UCSD-AML1 (cell line): ENCODE data around the gene WDCP.
"Not testable (repeated sequence)": the region's sequence is repeated elsewhere in the genome, so short reads cannot be mapped to it uniquely, and the experiment has no call there.

ENCODE experiments used
- DNase-seq: peaks from one replicate; lab custom pipeline; 2025; ENCODE audit not compliant: unreplicated experiment; lab: John Stamatoyannopoulos, UW

WDCP gene, protein sequence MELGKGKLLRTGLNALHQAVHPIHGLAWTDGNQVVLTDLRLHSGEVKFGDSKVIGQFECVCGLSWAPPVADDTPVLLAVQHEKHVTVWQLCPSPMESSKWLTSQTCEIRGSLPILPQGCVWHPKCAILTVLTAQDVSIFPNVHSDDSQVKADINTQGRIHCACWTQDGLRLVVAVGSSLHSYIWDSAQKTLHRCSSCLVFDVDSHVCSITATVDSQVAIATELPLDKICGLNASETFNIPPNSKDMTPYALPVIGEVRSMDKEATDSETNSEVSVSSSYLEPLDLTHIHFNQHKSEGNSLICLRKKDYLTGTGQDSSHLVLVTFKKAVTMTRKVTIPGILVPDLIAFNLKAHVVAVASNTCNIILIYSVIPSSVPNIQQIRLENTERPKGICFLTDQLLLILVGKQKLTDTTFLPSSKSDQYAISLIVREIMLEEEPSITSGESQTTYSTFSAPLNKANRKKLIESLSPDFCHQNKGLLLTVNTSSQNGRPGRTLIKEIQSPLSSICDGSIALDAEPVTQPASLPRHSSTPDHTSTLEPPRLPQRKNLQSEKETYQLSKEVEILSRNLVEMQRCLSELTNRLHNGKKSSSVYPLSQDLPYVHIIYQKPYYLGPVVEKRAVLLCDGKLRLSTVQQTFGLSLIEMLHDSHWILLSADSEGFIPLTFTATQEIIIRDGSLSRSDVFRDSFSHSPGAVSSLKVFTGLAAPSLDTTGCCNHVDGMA

DNA sequence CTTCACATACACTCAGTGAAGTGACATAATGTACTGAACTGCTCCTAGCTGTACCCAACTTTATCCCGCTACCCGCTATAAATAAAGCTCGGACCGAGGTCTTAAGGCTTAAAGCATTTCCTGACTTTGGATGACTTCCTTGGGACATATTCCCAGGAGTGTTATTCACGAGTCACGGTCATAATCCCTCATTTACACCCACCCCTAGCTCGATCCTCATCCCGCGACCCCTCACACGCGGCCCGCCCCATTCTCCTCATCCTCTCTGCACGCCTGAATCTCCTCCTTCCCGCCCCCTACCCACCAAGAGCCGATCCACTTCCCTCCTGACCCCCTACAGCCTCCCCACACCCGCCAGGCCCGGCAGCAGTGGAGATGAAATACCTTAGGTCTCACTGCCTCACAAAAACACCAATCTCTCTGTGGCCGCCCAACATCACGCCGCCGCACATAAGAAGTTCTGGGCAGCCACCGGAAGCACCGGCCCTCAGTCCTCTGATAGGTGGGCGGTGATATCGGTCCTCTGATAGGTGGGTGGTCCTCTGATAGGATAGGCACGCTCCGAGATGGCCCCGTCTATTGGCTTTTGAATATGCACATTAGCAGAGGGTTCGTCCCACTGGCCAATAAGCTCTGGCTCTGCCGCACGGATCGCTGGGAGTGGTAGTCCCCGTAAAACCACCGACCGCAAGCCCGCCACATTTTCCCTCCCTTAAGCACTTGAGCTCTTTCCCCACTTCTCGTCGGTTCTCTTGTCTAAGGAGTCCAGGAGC, at the start of gene WDCP:
Gene WDCP, minus strand, starts transcription at position 462 of the 773 bp plus-strand sequence. CDS start 7,897 bp downstream, outside the sequence.
- DNase-seq, result peak; percentile 93

DNA sequence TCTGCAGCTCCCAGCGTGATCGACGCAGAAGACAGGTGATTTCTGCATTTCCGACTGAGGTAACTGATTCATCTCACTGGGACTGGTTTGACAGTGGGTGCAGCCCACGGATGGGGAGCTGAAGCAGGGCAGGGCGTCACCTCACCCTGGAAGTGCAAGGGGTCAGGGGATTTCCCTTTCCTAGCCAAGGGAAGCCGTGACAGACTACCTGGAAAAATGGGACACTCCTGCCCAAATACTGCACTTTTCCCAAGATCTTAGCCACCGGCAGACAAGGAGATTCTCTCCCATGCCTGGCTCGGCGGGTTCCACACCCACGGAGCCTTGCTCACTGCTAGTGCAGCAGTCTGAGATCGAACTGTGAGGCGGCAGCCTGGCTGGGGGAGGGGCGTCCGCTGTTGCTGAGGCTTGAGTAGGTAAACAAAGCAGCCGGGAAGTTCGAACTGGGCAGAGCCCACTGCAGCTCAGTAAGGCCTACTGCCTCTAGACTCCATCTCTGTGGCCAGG, 48.0 kb upstream of the WDCP start:
- not testable (repeated sequence) for DNase-seq

DNA sequence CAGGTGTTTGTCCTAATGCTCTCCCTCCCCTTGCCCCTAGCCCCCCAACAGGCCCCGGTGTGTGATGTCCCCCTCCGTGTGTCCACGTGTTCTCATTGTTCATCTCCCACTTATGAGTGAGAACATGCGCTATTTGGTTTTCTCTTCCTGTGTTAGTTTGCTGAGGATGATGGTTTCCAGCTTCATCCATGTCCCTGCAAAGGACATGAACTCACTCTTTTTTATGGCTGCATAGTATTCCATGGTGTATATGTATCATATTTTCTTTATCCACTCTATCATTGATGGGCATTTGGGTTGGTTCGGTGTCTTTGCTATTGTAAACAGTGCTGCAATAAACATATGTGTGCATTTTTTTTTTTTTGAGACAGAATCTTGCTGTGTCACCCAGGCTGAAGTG, 46.1 kb upstream of the WDCP start:
- not testable (repeated sequence) for DNase-seq

DNA sequence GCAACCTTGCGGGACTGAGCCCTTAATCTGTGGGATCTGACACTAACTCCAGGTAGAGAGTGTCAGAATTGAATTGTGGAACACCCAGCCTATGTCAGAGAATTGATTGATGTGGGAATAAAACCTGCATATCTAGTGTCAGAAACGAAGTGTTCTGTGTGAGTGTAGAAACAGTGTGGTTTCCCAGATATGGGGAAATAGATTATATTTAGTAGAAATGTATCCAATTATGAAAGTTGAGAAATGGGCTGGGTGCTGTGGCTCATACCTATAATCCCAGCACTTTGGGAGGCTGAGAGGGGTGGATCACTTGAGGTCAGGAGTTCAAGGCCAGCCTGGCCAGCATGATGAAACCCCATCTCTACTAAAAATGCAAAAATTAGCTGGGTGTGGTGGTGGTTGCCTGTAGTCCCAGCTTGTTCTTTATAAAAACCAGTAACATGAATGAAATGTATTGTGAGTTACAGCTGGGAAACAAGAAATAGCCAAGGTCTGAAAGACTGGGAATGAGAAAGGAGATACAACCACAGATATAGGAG, 41.7 kb upstream of the WDCP start:
- DNase-seq, result no peak

DNA sequence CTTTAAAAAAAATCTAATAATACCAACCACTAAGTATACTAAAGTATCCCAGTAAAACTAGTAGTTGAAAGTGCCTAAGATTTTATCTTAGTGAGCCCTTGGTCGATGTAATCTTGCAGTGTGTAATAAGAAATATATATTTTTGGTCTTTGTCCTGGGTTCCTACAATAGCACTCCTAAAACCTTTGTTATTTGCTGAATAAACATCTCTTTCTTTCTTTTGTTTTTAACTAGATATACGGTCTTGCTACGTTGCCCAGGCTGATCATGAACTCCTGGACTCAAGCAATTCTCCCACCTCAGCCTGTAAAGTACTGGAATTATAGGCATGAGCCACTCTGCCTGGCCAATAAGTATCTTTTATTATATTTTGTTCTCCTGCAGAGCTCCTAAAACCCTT, 39.8 kb upstream of the WDCP start:
- DNase-seq, result no peak

DNA sequence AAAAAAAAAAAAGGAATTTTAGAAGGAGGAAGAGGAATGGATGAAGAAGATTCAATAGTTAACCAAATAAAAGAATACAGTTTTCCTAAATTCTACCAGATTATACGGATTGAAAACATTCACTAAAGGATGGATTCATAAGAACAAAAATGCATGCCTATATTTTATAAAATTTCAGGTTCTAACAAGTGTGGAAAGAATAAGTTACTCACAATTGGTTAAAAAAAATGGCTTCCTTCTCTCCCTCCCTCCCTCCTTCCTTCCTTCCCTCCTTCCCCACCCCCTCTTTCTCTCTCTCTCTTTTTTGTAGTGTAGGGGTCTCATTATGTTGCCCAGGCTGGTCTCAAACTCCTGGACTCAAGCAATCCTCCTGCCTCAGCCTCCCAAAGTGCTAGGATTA, 39.0 kb upstream of the WDCP start:
- no peak for DNase-seq

DNA sequence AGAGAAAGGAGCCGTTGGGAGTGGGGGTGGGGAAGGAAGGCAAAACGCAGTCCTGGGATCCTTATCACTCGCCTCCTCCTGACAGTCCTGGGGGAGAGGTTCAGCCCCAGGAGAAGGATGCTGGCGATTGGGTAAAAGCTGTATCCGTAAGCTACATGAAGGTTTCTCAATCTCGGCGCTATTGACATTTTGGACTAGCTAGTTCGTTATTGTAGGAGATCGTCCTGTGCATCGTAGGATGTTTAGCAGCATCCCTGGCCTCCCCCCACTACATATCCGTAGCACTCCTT, 38.0 kb upstream of the WDCP start:
- DNase-seq, result no peak

DNA sequence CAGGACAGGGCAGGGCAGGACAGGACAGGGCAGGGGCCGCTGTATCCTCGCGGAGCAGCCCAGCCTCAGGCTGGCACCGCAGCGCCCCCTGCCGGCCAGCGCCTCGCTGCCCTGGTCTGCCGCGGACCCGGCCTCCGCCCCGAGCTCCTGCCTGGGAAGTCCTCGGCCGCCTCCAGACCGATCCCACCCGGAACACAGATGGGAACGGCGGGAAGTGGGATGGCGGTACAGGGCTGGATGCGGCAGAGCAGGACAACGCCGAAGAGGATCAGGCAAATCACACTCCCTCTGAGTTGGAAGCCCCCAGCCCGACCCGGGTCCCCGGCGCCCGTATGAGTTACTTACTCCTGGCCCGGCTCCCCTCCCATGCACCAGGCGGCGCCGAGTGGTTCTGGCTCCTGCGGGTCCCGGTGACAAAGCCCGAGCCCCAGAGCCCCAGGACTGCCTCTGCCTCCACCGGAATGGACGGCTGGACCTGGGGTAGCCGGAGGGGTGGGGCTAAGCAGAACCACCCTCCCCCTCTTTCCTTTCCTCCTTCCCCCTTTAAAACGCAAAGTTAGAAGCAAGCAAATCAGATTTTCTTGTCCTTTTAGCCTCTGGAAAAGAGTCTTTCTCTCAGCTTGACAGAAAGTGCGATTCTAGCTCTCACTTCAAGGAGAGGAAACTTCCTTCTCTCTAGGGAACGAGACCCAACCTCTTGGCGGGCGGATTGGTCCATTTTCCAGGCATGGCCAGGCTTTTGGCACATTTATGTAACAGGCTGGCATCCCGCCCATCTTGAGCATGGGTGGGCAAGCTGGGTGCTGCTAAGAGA, 37.4 kb upstream of the WDCP start, which contains the start of gene TP53I3:
Gene TP53I3, minus strand, starts transcription at position 449 of the 814 bp plus-strand sequence. CDS start 508 bp downstream, outside the sequence.
- DNase-seq, result peak; percentile 93

DNA sequence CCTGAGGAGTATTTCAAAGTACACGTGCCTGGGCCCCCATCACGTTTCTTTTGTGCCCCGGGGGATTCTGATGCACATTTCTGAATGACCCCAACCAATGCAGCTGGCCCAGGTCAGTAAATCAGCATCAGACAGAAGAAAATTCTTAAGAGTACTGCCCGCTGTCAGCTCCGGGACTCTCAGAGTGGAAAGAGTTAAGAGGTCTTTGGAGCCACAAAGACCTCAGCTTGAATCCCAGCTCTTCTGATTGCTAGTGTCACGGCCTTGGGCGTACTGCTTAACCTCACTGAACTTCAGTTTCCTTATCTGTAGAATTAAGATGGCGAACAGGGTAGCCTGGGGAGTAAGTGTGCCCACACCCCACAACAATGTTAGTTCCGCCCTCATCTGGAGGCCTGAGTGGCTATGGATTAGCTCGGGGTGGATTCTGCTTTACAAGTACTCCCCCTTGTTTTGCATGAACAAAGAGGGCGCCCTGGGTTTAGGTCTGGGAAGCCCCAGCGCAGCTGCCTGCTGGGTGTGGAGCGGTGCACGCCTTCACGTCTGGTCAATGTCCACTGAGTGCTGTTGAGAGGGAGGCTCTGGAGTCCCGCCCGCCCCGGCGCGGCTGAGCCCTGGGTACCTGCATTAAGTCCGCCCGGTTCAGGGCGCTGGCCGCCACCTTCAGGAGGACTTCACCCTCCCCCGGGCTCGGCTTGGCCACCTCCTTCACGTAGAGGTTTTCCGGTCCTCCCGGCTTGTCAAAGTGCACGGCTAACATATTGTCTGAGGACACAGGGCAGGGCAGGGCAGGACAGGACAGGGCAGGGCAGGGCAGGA, 36.6 kb upstream of the WDCP start:
- DNase-seq, result peak; percentile 89

DNA sequence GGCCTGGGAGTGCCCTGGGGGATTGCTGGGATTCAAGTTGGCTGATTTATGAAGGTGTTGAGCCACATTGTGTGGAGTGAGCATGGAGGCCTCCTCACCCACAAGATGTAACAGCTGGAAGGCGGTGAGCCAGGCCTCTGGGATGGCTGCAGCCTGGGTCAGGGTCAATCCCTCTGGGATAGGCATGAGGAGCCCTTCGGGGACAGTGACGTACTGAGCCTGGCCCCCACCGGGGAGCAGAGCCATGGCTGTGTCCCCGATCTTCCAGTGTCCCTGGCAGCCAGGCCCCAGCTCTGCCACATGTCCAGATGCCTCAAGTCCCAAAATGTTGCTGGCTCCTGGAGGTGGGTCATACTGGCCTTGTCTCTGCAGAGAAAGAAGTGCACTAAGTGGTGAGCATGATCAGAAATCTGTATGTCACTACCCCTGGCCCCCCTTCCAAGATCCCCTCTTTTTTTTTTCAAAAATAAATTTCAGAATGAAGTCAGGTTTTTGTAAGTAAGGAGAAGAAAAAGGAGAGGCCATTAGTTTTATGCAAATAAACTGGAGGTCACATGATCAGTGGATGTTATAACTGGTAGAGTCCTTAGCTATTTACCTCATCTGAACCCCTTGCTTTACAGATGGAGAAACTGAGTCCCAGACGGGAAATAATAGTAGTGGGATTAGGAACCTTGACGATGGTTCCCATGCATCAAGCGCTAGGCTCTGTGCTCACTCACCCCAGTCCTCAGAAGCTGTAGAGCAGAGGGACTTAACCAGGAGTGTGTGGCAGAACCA, 35.8 kb upstream of the WDCP start:
- DNase-seq, result no peak

DNA sequence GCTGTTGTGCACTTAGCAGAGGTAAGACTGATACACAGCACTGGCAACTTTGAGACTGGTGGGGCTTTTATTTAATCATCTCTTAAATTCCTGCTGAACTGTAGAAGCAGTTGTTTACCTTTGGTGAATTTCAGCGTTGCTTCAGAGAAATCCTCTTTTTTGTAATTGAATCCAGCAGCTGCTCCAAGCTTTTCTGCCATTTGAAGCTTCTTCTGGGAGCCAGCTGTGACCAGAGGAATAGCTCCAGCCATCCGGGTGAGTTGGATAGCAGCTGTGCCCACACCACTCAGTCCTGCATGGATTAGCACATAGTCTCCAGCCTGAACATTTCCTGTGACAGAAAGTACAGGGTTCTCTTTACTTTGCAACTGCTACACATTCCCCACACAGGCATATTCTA, 33.5 kb upstream of the WDCP start:
- DNase-seq, result no peak

DNA sequence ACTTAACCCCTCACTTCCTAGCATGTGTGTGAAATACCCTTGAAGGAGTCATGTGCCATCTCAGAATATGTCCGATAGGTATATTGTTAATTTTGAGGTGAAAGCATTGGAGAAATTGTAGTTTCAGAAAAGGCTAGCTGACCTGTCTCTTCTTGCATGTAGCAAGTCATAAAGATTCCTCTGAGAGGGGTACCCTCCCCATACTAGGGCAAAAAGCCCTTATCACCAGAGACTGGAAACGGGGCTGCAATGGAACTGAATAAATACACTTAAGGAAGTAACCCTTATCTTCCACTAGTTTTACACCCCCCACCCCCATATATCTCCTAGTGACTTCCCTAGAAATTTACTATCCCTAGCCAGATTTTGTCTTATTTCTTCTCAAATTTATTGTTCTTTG, 30.7 kb upstream of the WDCP start:
- DNase-seq, result no peak

DNA sequence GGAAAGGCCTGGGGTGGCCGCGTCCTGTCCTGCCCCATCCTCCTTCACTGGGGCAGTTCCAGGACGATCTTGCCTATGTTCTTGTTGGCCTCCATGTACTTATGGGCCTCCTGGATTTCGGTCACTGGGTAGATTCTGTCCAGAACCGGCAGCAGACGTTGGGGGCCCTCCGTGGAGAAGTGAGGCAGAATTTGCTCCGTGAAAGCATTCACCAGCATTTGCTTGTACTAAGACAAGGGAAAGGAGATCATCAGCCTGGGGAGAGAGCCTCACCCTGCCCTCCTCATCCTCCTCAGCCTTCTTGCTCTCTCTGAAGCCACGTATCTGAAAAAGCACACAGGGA, 30.3 kb upstream of the WDCP start:
- no peak for DNase-seq

DNA sequence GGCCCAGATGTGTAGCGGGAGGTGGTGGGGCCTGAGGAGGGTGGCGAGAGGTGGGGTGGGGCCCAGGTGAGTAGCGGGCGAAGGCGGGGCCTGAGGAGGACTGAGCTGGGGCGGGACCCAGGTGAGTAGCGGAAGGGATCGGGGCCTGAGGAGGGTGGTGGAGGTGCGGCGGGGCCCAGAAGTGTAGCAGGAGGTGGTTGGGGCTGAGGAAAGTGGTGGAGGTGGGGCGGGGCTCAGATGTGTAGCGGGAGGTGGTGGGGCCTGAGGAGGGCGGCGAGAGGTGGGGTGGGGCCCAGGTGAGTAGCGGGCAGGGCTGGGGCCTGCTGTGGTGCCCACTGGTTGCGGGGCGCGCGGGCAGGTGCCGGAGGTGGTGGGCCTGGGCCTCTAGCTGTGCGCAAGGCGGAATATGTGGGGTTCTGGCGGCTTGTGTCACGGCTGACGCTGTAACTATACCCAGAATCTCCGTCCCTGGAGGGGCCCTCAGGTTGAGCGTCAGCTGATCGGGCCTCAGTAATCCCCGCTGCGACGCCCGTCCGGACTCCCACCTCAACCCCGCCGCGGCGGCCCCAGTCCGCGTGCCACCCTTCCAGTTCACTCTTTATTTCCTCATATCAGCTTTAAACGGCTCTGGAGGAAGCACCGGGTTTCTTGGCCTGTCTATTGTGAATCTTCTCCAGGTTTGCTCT, 29.8 kb upstream of the WDCP start:
- DNase-seq, result no peak

DNA sequence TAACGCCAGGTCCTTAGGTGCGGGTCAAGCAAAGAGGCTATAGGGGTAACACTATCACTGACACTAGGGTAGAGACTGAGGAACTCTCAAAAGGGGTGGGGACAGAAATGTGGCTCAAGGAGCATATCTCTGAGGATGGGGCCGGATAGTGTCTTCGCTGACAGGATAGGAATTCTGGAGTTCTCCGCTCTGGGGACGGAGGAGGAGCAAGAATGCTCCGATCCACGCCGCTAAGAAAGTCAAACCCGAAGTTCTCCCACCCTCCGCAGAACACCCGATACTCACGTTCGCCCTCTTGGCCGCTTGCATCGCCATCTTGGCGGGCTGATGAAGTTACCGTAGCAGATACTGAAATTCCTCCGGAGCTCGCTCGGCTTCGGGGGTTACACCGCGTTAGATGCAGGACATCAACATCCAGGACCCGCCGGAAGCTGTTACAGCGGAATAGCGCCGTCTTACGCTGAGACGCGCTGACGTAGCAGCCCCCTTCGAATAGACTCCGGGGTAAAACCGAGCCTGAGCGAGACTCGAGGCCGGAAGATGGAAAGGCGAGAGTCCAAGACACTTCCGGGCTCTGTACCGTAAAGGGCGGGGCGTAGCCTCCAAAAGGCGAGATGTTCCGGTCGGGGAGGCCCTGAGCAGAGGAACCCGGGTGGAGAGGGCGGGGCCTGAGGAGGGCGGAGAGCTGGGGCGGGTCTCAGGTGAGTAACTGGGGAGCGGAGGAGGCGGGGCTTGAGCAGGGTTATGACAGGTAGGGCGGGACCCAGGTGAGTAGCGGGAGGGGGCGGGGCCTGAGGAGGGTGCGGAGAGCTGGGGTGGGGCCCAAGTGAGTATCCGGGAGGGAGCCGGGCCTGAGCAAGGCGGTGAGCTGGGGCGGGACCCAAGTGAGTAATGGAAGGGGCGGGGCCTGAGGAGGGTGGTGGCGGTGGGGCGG, 29.0 kb upstream of the WDCP start, which contains the start of gene SF3B6:
Gene SF3B6, minus strand, starts transcription at position 412 of the 934 bp plus-strand sequence. Its CDS starts 97 bp downstream, at position 315.
- peak; percentile 100 for DNase-seq

DNA sequence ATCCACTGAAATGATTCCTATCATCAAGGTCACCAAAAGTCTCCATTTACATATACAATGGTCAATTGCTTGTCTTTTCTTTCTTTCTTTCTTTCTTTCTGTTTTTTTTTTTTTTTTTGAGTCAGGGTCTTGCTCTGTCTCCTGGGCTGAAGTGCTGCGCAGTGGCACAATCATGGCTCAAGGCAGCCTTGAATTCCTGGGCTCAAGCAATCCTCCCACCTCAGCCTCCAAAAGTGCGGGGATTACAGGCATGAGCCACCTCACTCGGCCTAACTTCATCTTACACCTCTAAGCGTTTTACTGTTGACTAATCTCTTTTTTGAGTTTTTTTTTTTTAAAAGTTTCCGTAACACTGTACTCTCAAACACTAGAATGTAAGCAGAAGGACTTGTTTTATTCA, 28.1 kb upstream of the WDCP start:
- no peak for DNase-seq

DNA sequence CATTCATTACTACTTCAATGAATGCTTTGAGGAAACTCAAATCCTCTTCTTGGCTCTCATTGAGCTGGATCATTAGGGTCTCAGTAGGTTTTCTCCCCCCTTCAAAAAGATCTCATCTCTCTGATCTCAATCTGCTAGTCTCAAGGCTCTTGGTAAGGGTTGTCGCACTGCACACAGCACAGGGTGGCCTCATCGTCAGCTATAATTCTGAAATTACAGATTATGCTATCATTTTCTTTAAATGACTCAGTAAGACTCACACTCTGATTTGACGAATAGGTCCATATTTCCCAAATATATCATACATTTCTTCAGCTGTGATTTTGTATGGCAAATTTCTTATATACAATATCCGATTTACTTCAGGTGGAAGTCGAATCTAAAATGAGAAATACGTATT, 26.6 kb upstream of the WDCP start:
- DNase-seq, result no peak
